Mesendoderm (in vitro differentiated cells): ENCODE data around the gene PSMD3.

ENCODE experiments used
- DNase-seq: peaks from one replicate; pipeline ENCODE4 v3.0.0; 2013
- H2AK5ac ChIP-seq: 2 replicates; pipeline ENCODE4 v1.6.1; 2013; ENCODE audit warnings: low read length, inconsistent platforms
- H2BK120ac ChIP-seq: 2 replicates; pipeline ENCODE4 v1.6.1; 2013; ENCODE audit warnings: low read depth, mild to moderate bottlenecking, low read length, moderate library complexity, mixed read lengths
- H2BK15ac ChIP-seq: replicated peaks from 2 replicates; pipeline ENCODE4 v1.6.1; 2013; ENCODE audit warnings: low read depth, mild to moderate bottlenecking, moderate library complexity
- H2BK5ac ChIP-seq: 2 replicates; pipeline ENCODE4 v1.6.1; 2013; ENCODE audit warnings: low read length, inconsistent platforms
- H3K18ac ChIP-seq: 2 replicates; pipeline ENCODE4 v1.6.1; 2013; ENCODE audit warnings: mild to moderate bottlenecking, low read length, mixed read lengths
- H3K23ac ChIP-seq: one replicate; pipeline ENCODE4 v1.6.1; 2013; ENCODE audit warnings: low read length
- H3K27ac ChIP-seq: 2 replicates; pipeline ENCODE4 v1.5.1; 2013; ENCODE audit warnings: low read depth, mild to moderate bottlenecking, inconsistent platforms, low read length, moderate library complexity
- H3K27me3 ChIP-seq: 2 replicates; pipeline ENCODE4 v1.6.1; 2013; ENCODE audit warnings: low read length, control low read depth, mild to moderate bottlenecking, inconsistent platforms; ENCODE audit not compliant: insufficient read depth, poor library complexity
- H3K36me3 ChIP-seq: 2 replicates; pipeline ENCODE4 v1.6.1; 2013; ENCODE audit warnings: low read length, inconsistent platforms; ENCODE audit not compliant: control insufficient read depth, insufficient read depth
- H3K4ac ChIP-seq: one replicate; pipeline ENCODE4 v1.6.1; 2013; ENCODE audit warnings: low read depth, mild to moderate bottlenecking, low read length, moderate library complexity
- H3K4me1 ChIP-seq: 2 replicates; pipeline ENCODE4 v1.6.1; 2013; ENCODE audit warnings: low read depth, low read length, inconsistent platforms; ENCODE audit not compliant: control insufficient read depth
- H3K4me2 ChIP-seq: 2 replicates; pipeline ENCODE4 v1.6.1; 2013; ENCODE audit warnings: low read length
- H3K4me3 ChIP-seq: 2 replicates; pipeline ENCODE4 v1.5.1; 2013; ENCODE audit warnings: mild to moderate bottlenecking, low read length
- H3K56ac ChIP-seq: one replicate; pipeline ENCODE4 v1.6.1; 2013; ENCODE audit warnings: low read length
- H3K79me1 ChIP-seq: 2 replicates; pipeline ENCODE4 v1.6.1; 2013; ENCODE audit warnings: low read length, inconsistent platforms
- H3K79me2 ChIP-seq: 2 replicates; pipeline ENCODE4 v1.6.1; 2013; ENCODE audit warnings: mild to moderate bottlenecking, low read length; ENCODE audit not compliant: control insufficient read depth, insufficient read depth
- H3K9ac ChIP-seq: 2 replicates; pipeline ENCODE4 v1.6.1; 2013; ENCODE audit warnings: low read length, inconsistent platforms
- H4K5ac ChIP-seq: one replicate; pipeline ENCODE4 v1.6.1; 2013; ENCODE audit warnings: low read length
- H4K8ac ChIP-seq: one replicate; pipeline ENCODE4 v1.6.1; 2013; ENCODE audit warnings: low read depth, mild to moderate bottlenecking, control low read depth, low read length, moderate library complexity
- WGBS: extraction: QIAGEN DNeasy Blood & Tissue Kit; methylation state at CpG from one replicate; pipeline ENCODE4 v1.1.7; 2013; ENCODE audit warnings: low lambda C conversion rate, missing lambda C conversion rate; ENCODE audit not compliant: insufficient coverage; ENCODE audit errors: extremely low coverage; 5-methylcytosine and 5-hydroxymethylcytosine counted together

PSMD3 gene

DNA sequence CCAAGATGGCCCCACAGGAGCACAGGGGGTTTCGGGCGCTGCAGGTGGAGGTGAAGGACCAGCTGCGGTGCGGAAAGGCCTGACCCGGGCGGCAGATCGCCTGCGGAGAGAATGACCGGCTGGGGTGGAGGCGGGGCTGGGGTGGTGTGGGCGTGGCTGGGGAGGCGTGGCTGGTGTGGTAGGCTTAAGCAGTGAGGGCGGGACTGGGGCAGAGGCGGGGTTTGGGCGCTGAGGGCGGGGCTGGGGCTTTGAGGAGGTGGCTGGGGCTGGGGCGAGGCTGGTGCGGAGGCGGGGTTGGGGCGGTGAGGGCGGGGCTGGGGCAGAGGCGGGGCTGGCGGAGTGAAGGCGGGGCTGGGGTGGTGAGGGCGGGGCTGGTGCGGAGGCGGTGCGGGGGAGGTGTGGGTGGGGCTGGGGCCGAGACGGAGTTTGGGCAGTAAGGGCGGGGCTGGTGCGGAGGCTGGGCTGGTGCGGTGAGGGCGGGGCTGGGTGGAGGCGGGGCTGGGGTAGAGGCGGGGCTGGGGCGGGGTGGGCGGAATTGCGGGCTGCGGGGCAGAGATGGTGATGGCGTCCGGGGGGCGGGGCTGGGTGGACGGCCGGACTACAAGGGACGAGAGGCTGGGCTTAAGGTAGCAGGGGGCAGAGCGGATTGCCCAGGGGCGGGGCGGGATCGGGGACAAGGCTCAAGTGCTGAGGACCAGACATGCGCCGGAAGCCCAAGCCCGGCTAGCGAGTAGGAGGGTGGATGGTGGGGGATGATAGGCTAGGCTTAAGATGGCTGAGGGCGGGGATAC, 27.7 kb upstream of the PSMD3 start:
- Histone ChIP-seq H3K4me1 (peaks cover 3% of the 10 kb centered on the region), H3K27ac (no peak overlapping the region), H3K4me2 (peak overlapping the region; percentile 59)

DNA sequence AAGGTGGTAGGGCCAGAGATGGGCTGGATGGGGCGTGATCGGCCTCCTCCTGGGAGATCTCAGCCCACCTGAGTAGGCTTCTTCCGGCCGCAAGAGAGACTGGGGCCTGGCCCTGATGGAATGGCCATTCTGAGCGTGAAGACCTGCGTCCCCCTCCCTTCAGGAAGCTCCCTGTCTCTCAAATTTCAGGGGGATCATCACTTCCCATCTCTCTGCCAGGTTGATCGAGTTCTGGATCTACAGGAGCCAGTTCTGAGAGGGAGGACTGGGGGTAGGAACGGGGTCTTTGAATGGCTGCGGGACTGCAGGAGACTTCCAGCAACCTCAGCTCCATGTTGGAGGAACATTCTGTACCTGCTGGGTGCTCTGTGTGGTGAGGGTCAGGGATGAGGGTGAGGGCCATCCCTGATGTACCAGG, 27.1 kb upstream of the PSMD3 start:
- Histone ChIP-seq H3K27me3 (no peaks in the 10 kb centered on the region), H3K27ac (peak overlapping the region; percentile 31), H2BK5ac (peak overlapping the region; percentile 89)

More for the DNA sequence above, 27.7 kb upstream of the PSMD3 start:
- Histone ChIP-seq H3K79me1 (no peaks in the 10 kb centered on the region), H4K8ac (no peak overlapping the region), H4K5ac (no peak overlapping the region), H3K36me3 (no peaks in the 10 kb centered on the region), H3K4me3 (no peak overlapping the region), H2BK15ac (no peak overlapping the region), H2AK5ac (no peak overlapping the region), H3K79me2 (no peaks in the 10 kb centered on the region), H3K23ac (no peak overlapping the region), H3K9ac (peak overlapping the region; percentile 50), H2BK120ac (no peak overlapping the region), H3K4ac (no peak overlapping the region), H3K18ac (no peak overlapping the region), H2BK5ac (no peak overlapping the region), H3K27me3 (no peaks in the 10 kb centered on the region), H3K56ac (peak overlapping the region; percentile 92)
- WGBS, result no CpG with 5 or more reads among the region's 55 CpGs
- peak; percentile 100 for DNase-seq

DNA sequence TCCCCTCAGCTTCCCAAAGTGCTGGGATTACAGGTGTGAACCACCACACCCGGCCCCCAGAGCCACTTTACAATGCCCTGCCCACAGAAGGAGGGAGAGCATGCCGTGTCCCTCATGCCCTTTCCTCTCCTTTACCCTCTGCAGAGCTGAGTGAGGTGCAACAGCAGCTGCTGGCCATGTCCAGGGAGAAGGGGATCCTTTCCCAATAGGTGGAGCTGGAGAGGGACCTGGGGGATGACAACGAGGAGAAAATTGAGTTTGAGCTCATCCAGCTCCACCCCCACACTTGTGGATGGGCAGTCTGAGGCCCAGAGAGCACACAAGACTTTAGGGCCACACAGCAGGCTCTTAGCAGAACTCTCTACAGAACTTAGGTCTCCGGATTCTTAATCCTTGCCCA, 25.7 kb upstream of the PSMD3 start:
- H3K27me3 ChIP-seq, result no peaks in the 10 kb centered on the region
- DNase-seq, result peak; percentile 56
- H4K8ac ChIP-seq, result no peak overlapping the region
- H3K4me1 ChIP-seq, result peaks cover 3% of the 10 kb centered on the region
- no peak overlapping the region for H2BK120ac ChIP-seq
- H3K9ac ChIP-seq, result no peak overlapping the region
- no peak overlapping the region for H2BK15ac ChIP-seq
- no peaks in the 10 kb centered on the region for H3K79me1 ChIP-seq
- no peak overlapping the region for H2BK5ac ChIP-seq
- no peak overlapping the region for H4K5ac ChIP-seq
- H3K4me3 ChIP-seq, result no peak overlapping the region
- WGBS, result no CpG with 5 or more reads among the region's 4 CpGs
- no peak overlapping the region for H3K27ac ChIP-seq
- H3K56ac ChIP-seq, result no peak overlapping the region
- no peak overlapping the region for H3K23ac ChIP-seq
- no peak overlapping the region for H3K18ac ChIP-seq
- H3K79me2 ChIP-seq, result no peaks in the 10 kb centered on the region
- H3K4ac ChIP-seq, result no peak overlapping the region
- no peak overlapping the region for H2AK5ac ChIP-seq
- H3K36me3 ChIP-seq, result no peaks in the 10 kb centered on the region
- no peak overlapping the region for H3K4me2 ChIP-seq

More for the DNA sequence above, 27.1 kb upstream of the PSMD3 start:
- peak overlapping the region; percentile 100 for H2AK5ac ChIP-seq
- H3K9ac ChIP-seq, result peak overlapping the region; percentile 72
- no peak overlapping the region for H3K4ac ChIP-seq
- no peaks in the 10 kb centered on the region for H3K79me2 ChIP-seq
- H3K23ac ChIP-seq, result no peak overlapping the region
- H4K5ac ChIP-seq, result peak overlapping the region; percentile 97
- no peaks in the 10 kb centered on the region for H3K79me1 ChIP-seq
- peaks cover 3% of the 10 kb centered on the region for H3K4me1 ChIP-seq
- H3K18ac ChIP-seq, result peak overlapping the region; percentile 28
- no peak overlapping the region for H2BK120ac ChIP-seq
- H2BK15ac ChIP-seq, result no peak overlapping the region
- peak overlapping the region; percentile 41 for H3K4me3 ChIP-seq
- H3K36me3 ChIP-seq, result no peaks in the 10 kb centered on the region
- H3K4me2 ChIP-seq, result peak overlapping the region; percentile 75
- H4K8ac ChIP-seq, result no peak overlapping the region
- no peak for DNase-seq
- peak overlapping the region; percentile 92 for H3K56ac ChIP-seq
- no CpG with 5 or more reads among the region's 9 CpGs for WGBS

DNA sequence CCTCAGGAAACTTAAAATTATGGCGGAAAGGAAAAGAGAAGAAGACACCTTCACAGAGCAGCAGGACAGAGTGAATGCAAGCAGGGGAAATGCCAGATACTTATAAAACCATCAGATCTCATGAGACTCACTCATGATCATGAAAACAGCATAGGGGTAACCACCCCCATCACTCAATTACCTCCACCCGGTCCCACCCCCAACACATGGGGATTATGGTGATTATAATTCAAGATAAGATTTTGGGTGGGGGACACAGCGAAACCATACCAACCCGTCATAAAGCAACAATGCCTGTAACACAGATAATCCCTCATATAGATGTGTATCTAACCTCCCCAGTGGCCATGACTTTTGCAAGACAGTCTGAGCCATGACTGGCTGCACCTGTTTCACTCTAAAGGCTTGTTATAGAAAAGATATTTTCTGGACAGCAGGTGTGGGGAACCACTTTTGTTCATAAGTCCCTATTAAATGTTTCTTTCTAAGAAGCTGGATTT, 24.8 kb upstream of the PSMD3 start:
- no peak overlapping the region for H3K18ac ChIP-seq
- no peak overlapping the region for H3K9ac ChIP-seq
- no peak overlapping the region for H2BK5ac ChIP-seq
- WGBS, result no CpG with 5 or more reads among the region's 4 CpGs
- no peak overlapping the region for H3K4ac ChIP-seq
- H2AK5ac ChIP-seq, result no peak overlapping the region
- no peaks in the 10 kb centered on the region for H3K36me3 ChIP-seq
- H3K79me1 ChIP-seq, result no peaks in the 10 kb centered on the region
- no peak overlapping the region for H3K4me2 ChIP-seq
- no peak overlapping the region for H4K8ac ChIP-seq
- no peak overlapping the region for H2BK15ac ChIP-seq
- no peak overlapping the region for H3K23ac ChIP-seq
- peaks cover 3% of the 10 kb centered on the region for H3K4me1 ChIP-seq
- H3K56ac ChIP-seq, result no peak overlapping the region
- H4K5ac ChIP-seq, result no peak overlapping the region
- no peaks in the 10 kb centered on the region for H3K79me2 ChIP-seq
- no peak overlapping the region for H3K4me3 ChIP-seq
- H3K27me3 ChIP-seq, result no peaks in the 10 kb centered on the region
- DNase-seq, result no peak
- H3K27ac ChIP-seq, result no peak overlapping the region
- no peak overlapping the region for H2BK120ac ChIP-seq

DNA sequence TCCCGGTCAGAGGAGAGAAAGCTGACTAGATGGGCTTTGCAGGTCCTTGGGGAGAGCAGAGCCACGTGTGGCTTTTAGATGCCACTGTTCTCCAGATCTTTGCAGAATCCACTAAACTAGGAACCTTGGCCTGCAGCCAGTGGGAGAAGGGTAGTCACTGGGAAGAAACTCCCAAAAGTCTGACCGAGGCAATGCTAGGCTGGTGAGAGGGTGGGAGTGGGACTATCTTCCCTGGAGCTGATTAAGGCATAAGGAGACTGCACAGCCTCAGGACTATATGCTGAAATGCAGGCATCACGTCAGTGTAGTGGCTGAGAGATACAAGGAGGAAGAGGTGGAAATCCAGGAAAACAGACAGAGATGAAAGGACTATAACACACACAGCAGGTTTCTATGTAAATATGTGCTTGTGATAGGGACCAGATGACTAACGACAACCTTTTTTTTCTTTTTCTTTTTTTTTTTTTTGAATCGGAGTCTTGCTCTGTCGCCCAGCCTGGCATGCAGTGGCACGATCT, 20.0 kb upstream of the PSMD3 start:
- no peaks in the 10 kb centered on the region for H3K27me3 ChIP-seq
- H2BK5ac ChIP-seq, result no peak overlapping the region
- H3K23ac ChIP-seq, result no peak overlapping the region
- H3K9ac ChIP-seq, result no peak overlapping the region
- H3K4me2 ChIP-seq, result no peak overlapping the region
- H3K4me1 ChIP-seq, result no peaks in the 10 kb centered on the region
- no peak overlapping the region for H3K4ac ChIP-seq
- no peak overlapping the region for H4K5ac ChIP-seq
- no peak overlapping the region for H3K27ac ChIP-seq
- no peak overlapping the region for H2AK5ac ChIP-seq
- no peak overlapping the region for H3K4me3 ChIP-seq
- no peak for DNase-seq
- H3K56ac ChIP-seq, result no peak overlapping the region
- WGBS, result no CpG with 5 or more reads among the region's 8 CpGs
- no peak overlapping the region for H2BK120ac ChIP-seq
- no peak overlapping the region for H2BK15ac ChIP-seq
- no peaks in the 10 kb centered on the region for H3K79me2 ChIP-seq
- no peak overlapping the region for H3K18ac ChIP-seq
- no peak overlapping the region for H4K8ac ChIP-seq
- H3K79me1 ChIP-seq, result no peaks in the 10 kb centered on the region
- H3K36me3 ChIP-seq, result no peaks in the 10 kb centered on the region
